K562 (cell line): ENCODE data around the gene TTLL10. TPM values are rescaled to one million over a fixed set of nuclear protein-coding genes. Genes with fewer than 3 reads are reported as not detected.
A peak's percentile ranks its signal among the peaks of the same experiment; 100 is the strongest.

Source experiments
- ARNT ChIP-seq, 2 experiments: fragments of 450-650 bp; IDR thresholded peaks; 2 replicates each; pipeline ENCODE4 v1.6.1; 2016; ENCODE audit warnings: mild to moderate bottlenecking in 1 of 2
- CBFA2T3 ChIP-seq: fragments of 450-650 bp; IDR thresholded peaks from 2 replicates; pipeline ENCODE4 v1.6.1; 2017
- CREB5 ChIP-seq: fragments of 250-450 bp; sonication (Bioruptor Pico); IDR thresholded peaks from 2 replicates; pipeline ENCODE4 v1.5.0; 2020; ENCODE audit warnings: mild to moderate bottlenecking
- HBP1 ChIP-seq: fragments of 450-650 bp; formaldehyde crosslinking; IDR thresholded peaks from 2 replicates; pipeline ENCODE4 v1.4.0; 2022; ENCODE audit warnings: missing genetic modification characterization
- HMBOX1 ChIP-seq: sonication (generic); IDR thresholded peaks from 2 replicates; pipeline ENCODE4 v1.6.1; 2016
- MAFG ChIP-seq: fragments of 450-650 bp; conservative IDR thresholded peaks from 2 replicates; pipeline ENCODE4 v1.6.1; 2016; ENCODE audit warnings: missing genetic modification characterization, missing compliant biosample characterization
- MBD1 ChIP-seq: fragments of 250-450 bp; sonication (Bioruptor Pico); IDR thresholded peaks from 2 replicates; pipeline ENCODE4 v1.8.0; 2022; ENCODE audit warnings: inconsistent platforms
- MED1 ChIP-seq: sonication (generic); formaldehyde crosslinking; IDR thresholded peaks from 2 replicates; pipeline ENCODE4 v1.8.1; 2023; ENCODE audit warnings: missing genetic modification reagents, borderline replicate concordance
- MTA3 ChIP-seq: fragments of 450-650 bp; formaldehyde crosslinking; IDR thresholded peaks from 2 replicates; pipeline ENCODE4 v1.6.1; 2017; ENCODE audit warnings: mild to moderate bottlenecking, borderline replicate concordance
- SMAD2 ChIP-seq: fragments of 150-350 bp; IDR thresholded peaks from 2 replicates; pipeline ENCODE4 v1.6.1; 2014; ENCODE audit warnings: low read depth, mild to moderate bottlenecking, low read length
- SMARCB1 ChIP-seq: IDR thresholded peaks from 2 replicates; pipeline ENCODE4 v1.6.1; 2011; ENCODE audit warnings: improper control_type of control experiment, low read depth; ENCODE audit not compliant: insufficient read length
- TARDBP ChIP-seq: fragments of 450-650 bp; IDR thresholded peaks from 2 replicates; pipeline ENCODE4 v1.6.1; 2016
- USF1 ChIP-seq: sonication (generic); formaldehyde crosslinking; IDR thresholded peaks from 2 replicates; pipeline ENCODE4 v1.9.0; 2022; ENCODE audit warnings: mild to moderate bottlenecking, missing genetic modification reagents
- USF2 ChIP-seq: sonication (generic); formaldehyde crosslinking; IDR thresholded peaks from 2 replicates; pipeline ENCODE4 v1.5.0; 2020; ENCODE audit warnings: missing genetic modification reagents
- ZBTB49 ChIP-seq: sonication (generic); formaldehyde crosslinking; IDR thresholded peaks from 2 replicates; pipeline ENCODE4 v1.8.0; 2022; ENCODE audit warnings: missing genetic modification reagents, mild to moderate bottlenecking, borderline replicate concordance
- ZFX ChIP-seq: sonication (generic); formaldehyde crosslinking; IDR thresholded peaks from 2 replicates; pipeline ENCODE4 v1.8.0; 2022; ENCODE audit warnings: mild to moderate bottlenecking, missing genetic modification reagents, moderate library complexity
- ZNF121 ChIP-seq: sonication (generic); formaldehyde crosslinking; conservative IDR thresholded peaks from 2 replicates; pipeline ENCODE4 v1.8.0; 2022; ENCODE audit warnings: missing genetic modification reagents
- ZNF586 ChIP-seq: fragments of 450-650 bp; formaldehyde crosslinking; conservative IDR thresholded peaks from 2 replicates; pipeline ENCODE4 v1.4.0; 2020; ENCODE audit warnings: mild to moderate bottlenecking, moderate library complexity
- polyA plus RNA-seq, 8 experiments: library from polyadenylated mRNA; depleted of rRNA in 4 of 8; stranded (reverse) in 5 of 8; unstranded in 3 of 8; fragments of >200 nt; fragmentation: Nextera tagmentation in 2 of 8; fragmentation: Illumina TruSeq in 1 of 8; extraction: Ambion mirVana in 2 of 8; extraction: Trizol in 1 of 8; gene quantifications; 2 replicates each; pipeline versions ENCODE4 v1.2.1 to v1.2.3, GENCODE V29; 2011 to 2014; ENCODE audit warnings: inconsistent platforms in 1 of 8, missing spikeins in 1 of 8
- total RNA-seq, 7 experiments: library from RNA; depleted of rRNA in 6 of 7; stranded (reverse); fragments of >200 nt in 6 of 7; fragmentation: Illumina TruSeq in 2 of 7; extraction: Trizol in 2 of 7; gene quantifications; 2 replicates each; pipeline versions ENCODE4 v1.2.1 to v1.2.3, GENCODE V29; 2011 to 2021; ENCODE audit warnings: low replicate concordance in 1 of 7
- TF ChIP-seq, protein P1 (sequence below): fragments of 250-450 bp; sonication (Bioruptor Pico); IDR thresholded peaks from 2 replicates; pipeline ENCODE4 v1.8.0; 2021; ENCODE audit warnings: moderate library complexity, mild to moderate bottlenecking, inconsistent platforms

The TTLL10 gene
- total and polyA plus RNA-seq, 9 of the 15 experiments (the other 6 are each of a cell fraction or from before 2014, with no cell fraction given): not detected

DNA sequence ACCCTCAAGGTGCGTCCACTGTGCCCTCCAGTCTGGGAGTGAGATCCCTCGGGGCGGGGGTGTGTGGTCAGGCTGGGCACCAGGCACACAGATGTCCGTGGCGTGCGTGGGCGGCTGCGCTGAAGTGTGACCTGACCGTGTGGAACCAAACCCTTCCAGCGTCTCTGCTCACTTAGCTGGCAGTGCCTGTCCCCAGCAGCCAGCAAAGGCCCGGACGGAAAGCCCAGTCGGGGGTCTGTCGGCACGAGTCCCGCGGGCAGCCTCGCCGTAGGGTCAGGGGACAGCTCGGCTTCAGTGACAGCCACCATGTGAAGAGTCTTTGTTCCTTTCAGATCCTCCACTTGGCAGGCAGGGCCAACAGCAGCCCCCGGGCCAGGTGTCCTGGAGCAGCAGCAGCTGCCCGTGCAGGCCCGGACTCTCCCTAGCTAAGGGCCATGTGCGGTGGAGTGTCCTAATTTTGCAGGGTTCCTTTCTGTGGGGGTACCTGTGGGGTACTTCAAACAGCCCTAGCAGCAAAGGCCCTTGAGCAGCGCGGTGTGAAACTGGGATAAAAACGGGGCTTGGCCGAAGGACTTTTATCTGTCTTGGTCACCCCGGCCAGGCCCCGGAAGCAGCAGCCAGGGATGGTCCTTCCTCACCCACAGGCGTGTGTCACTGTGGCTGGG lies 11.6 kb downstream of the TTLL10 start (continued):
- TF ChIP-seq HMBOX1: no peak
- TF ChIP-seq CREB5 (CRISPR knock-in tag): no peak
- TF ChIP-seq SMAD2: no peak
- peak; percentile 77 for TF ChIP-seq CBFA2T3
- TF ChIP-seq TARDBP: 0 out of 2 replicates have a peak, but pooled peaks have one; percentile 36
- no peak for TF ChIP-seq USF2 (CRISPR knock-in tag)
- TF ChIP-seq ARNT (IDR thresholded peaks at IDR 0.05): no peak
- TF ChIP-seq HBP1 (CRISPR knock-in tag): no peak
- TF ChIP-seq MAFG (tag): no peak
- TF ChIP-seq ZFX: peak; percentile 88
- TF ChIP-seq SMARCB1: no peak
- no peak for TF ChIP-seq USF1
- no peak for TF ChIP-seq ZNF586 (CRISPR knock-in tag)
- TF ChIP-seq MED1 (CRISPR knock-in tag): no peak
- TF ChIP-seq ZNF121 (CRISPR knock-in tag): no peak
- no peak for TF ChIP-seq ZBTB49 (CRISPR knock-in tag)
- TF ChIP-seq, protein P1, sequence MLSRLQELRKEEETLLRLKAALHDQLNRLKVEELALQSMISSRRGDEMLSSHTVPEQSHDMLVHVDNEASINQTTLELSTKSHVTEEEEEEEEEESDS: no peak
- no peak for TF ChIP-seq MBD1 (CRISPR knock-in tag)
- TF ChIP-seq MTA3: peak; percentile 77
